Transverse colon (tissue), 4 donors: ENCODE results near the gene FKBP14. TPM values are rescaled to one million over a fixed set of nuclear protein-coding genes. Genes with fewer than 3 reads are reported as not detected.

Experiments
- DNase-seq: peaks from one replicate; pipeline ENCODE4 v3.0.0-alpha.2; 2019
- H3K27ac ChIP-seq, 4 donors: fragments of 200-600 bp; sonication (generic); 2 replicates each; pipeline ENCODE4 v1.5.1; 2016 to 2018; ENCODE audit warnings: inconsistent platforms in 4 of 4
- H3K27me3 ChIP-seq: fragments of 200-600 bp; sonication (generic); 2 replicates; pipeline ENCODE4 v1.5.1; 2017; ENCODE audit warnings: inconsistent platforms
- H3K36me3 ChIP-seq, 4 donors: fragments of 200-600 bp; sonication (generic); 2 replicates each; pipeline ENCODE4 v1.5.1; 2017 to 2019; ENCODE audit warnings: inconsistent platforms in 4 of 4
- H3K4me1 ChIP-seq, 4 donors: fragments of 200-600 bp; sonication (generic); 2 replicates each; pipeline ENCODE4 v1.5.1; 2017 to 2020; ENCODE audit warnings: inconsistent platforms in 4 of 4
- H3K4me3 ChIP-seq, 4 donors: fragments of 200-600 bp; sonication (generic); 1 replicate in 1 of 4; 2 replicates in 3 of 4; pipeline versions ENCODE4 v1.5.1 to v1.6.1; 2017 to 2019; ENCODE audit warnings: inconsistent platforms in 4 of 4
- H3K9me3 ChIP-seq, 2 donors: fragments of 200-600 bp; sonication (generic); 2 replicates each; pipeline ENCODE4 v1.5.1; 2017 to 2019; ENCODE audit warnings: inconsistent platforms in 2 of 2
- CTCF ChIP-seq, 5 experiments: fragments of 200-600 bp in 3 of 5; fragments of 450-650 bp in 2 of 5; sonication (generic) in 3 of 5; IDR thresholded peaks; 1 replicate in 2 of 5; 2 replicates in 3 of 5; pipeline ENCODE4 v1.5.1; 2016 to 2017; ENCODE audit warnings: antibody characterized with exemption in 5 of 5, inconsistent platforms in 3 of 5, mild to moderate bottlenecking in 2 of 5, moderate library complexity in 1 of 5
- EP300 ChIP-seq: sonication (generic); formaldehyde crosslinking; IDR thresholded peaks from one replicate; pipeline ENCODE4 v1.6.1; 2017; ENCODE audit warnings: antibody characterized with exemption, low read depth
- POLR2A ChIP-seq: fragments of 450-650 bp; IDR thresholded peaks from one replicate; pipeline ENCODE4 v1.6.1; 2016; ENCODE audit warnings: antibody characterized with exemption, mild to moderate bottlenecking, moderate library complexity
- POLR2AphosphoS5 ChIP-seq, 3 donors: sonication (generic); formaldehyde crosslinking; IDR thresholded peaks; one replicate each; pipeline ENCODE4 v1.6.1; 2016; ENCODE audit warnings: antibody characterized with exemption in 3 of 3
- WGBS, 2 donors: methylation state at CpG; one replicate each; pipeline ENCODE4 v1.1.5; 2018; ENCODE audit warnings: low coverage in 1 of 2; 5-methylcytosine and 5-hydroxymethylcytosine counted together
- in situ Hi-C, 4 donors: fragments of 200-750 bp; cut with MboI; loops; one replicate each; pipeline versions ENCODE4 v1.15.0 to v1.15.1; 2017; ENCODE audit warnings: low sequenced_read_pairs in 3 of 4, low pct_ligation_motif_present in 1 of 4, low pct_unique_long_range_greater_than_20kb in 1 of 4
- intact Hi-C: fragments of 100-400 bp; cut with DNase I; formaldehyde crosslinking; loops from one replicate; pipeline ENCODE4 v1.15.1; 2023; ENCODE audit warnings: low total_unique reads
- total RNA-seq, 4 donors: library from RNA; depleted of rRNA; stranded (reverse); fragments of >200 nt; gene quantifications; one replicate each; pipeline ENCODE4 v1.1.0, GENCODE V29; 2016

FKBP14 gene
- total RNA-seq, 4 donors from 2014 or later = 0.75 to 12.7 (median 9.6) TPM

GRCh38 chr7:30027740-30028215, 1.3 kb upstream of the FKBP14 start:
- in situ Hi-C loops = no loop called here
- Histone ChIP-seq H3K4me3 (peak overlapping the region; percentile 89 to 94 (median 93)), H3K4me1 (peaks cover 0 to 58% (median 42%) of the 10 kb centered on the region in 4 donors), H3K9me3 (no peaks in the 10 kb centered on the region), H3K27me3 (no peaks in the 10 kb centered on the region), H3K27ac (peak overlapping the region; percentile 92 to 96 (median 96)), H3K36me3 (no peaks in the 10 kb centered on the region)
- WGBS, 2 donors = 5 to 18% methylated on average over 1 to 9 of the region's 9 CpGs
- DNase-seq = no peak
- TF ChIP-seq EP300 (no peak), POLR2A (peak; percentile 50), POLR2AphosphoS5 (IDR thresholded peaks at IDR 0.05) (no peak)
- intact Hi-C loops = no loop called here

GRCh38 chr7:30027065-30027456, 559 bp upstream of the FKBP14 start:
- in situ Hi-C loops = no loop called here
- intact Hi-C loops = no loop called here
- TF ChIP-seq EP300 (no peak), POLR2AphosphoS5 (IDR thresholded peaks at IDR 0.05) (no peak), POLR2A (no peak), CTCF (IDR thresholded peaks at IDR 0.05) (no peak)
- peaks cover 0 to 50% (median 36%) of the 10 kb centered on the region in 4 donors for H3K4me1 ChIP-seq
- WGBS, 2 donors = 1 to 3% methylated on average over 4 to 10 of the region's 10 CpGs
- H3K4me3 ChIP-seq = peak overlapping the region; percentile 38 to 94 (median 93)
- no peaks in the 10 kb centered on the region for H3K9me3 ChIP-seq
- no peaks in the 10 kb centered on the region for H3K36me3 ChIP-seq
- peak overlapping the region; percentile 92 to 96 (median 96) for H3K27ac ChIP-seq
- no peak for DNase-seq
- no peaks in the 10 kb centered on the region for H3K27me3 ChIP-seq

GRCh38 chr7:30023524-30023923, 3.0 kb downstream of the FKBP14 start:
- Histone ChIP-seq H3K27ac (no peak overlapping the region), H3K4me3 (no peak overlapping the region), H3K4me1 (peaks cover 0 to 41% (median 27%) of the 10 kb centered on the region in 4 donors), H3K9me3 (no peaks in the 10 kb centered on the region), H3K36me3 (peaks cover 0 to under 1% (median under 1%) of the 10 kb centered on the region in 4 donors), H3K27me3 (no peaks in the 10 kb centered on the region)
- intact Hi-C loops (no loop called here), in situ Hi-C loops (no loop called here)
- DNase-seq = no peak
- TF ChIP-seq CTCF (IDR thresholded peaks at IDR 0.05) (no peak), POLR2A (no peak), EP300 (no peak), POLR2AphosphoS5 (IDR thresholded peaks at IDR 0.05) (no peak)
- 98% methylated on average over 6 of the region's 6 CpGs; no CpG with 5 or more reads in 1 of the 2 donors for WGBS, 2 donors

GRCh38 chr7:30022991-30023390, 3.5 kb downstream of the FKBP14 start:
- in situ Hi-C loops = no loop called here
- TF ChIP-seq POLR2AphosphoS5 (IDR thresholded peaks at IDR 0.05) (no peak), CTCF (IDR thresholded peaks at IDR 0.05) (no peak), POLR2A (no peak), EP300 (no peak)
- no peaks in the 10 kb centered on the region for H3K27me3 ChIP-seq
- no peak overlapping the region for H3K27ac ChIP-seq
- no peak for DNase-seq
- no peaks in the 10 kb centered on the region for H3K9me3 ChIP-seq
- peaks cover 0 to 41% (median 27%) of the 10 kb centered on the region in 4 donors for H3K4me1 ChIP-seq
- peaks cover 0 to 6% (median 2%) of the 10 kb centered on the region in 4 donors for H3K36me3 ChIP-seq
- intact Hi-C loops = no loop called here
- H3K4me3 ChIP-seq = no peak overlapping the region

- Histone ChIP-seq H3K9me3 (no peaks in the 10 kb centered on the region), H3K27ac (no peak overlapping the region), H3K4me1 (peaks cover 0 to 28% (median 15%) of the 10 kb centered on the region in 4 donors), H3K4me3 (no peak overlapping the region), H3K27me3 (no peaks in the 10 kb centered on the region), H3K36me3 (peaks cover 0 to 7% (median 2%) of the 10 kb centered on the region in 4 donors)
- 39 to 54% methylated on average over 1 of the region's 1 CpG for WGBS, 2 donors
- intact Hi-C loops = no loop called here
- TF ChIP-seq EP300 (no peak), CTCF (IDR thresholded peaks at IDR 0.05) (no peak), POLR2AphosphoS5 (IDR thresholded peaks at IDR 0.05) (no peak), POLR2A (no peak)
- DNase-seq = no peak
- in situ Hi-C loops = no loop called here
These were observed 6.0 kb downstream of the FKBP14 start for GRCh38 chr7:30020535-30020934.
